K562 (cell line): ENCODE measurements around the gene ITPR1. TPM values are rescaled to one million over a fixed set of nuclear protein-coding genes. Genes with fewer than 3 reads are reported as not detected.

Source experiments
- CREB3 ChIP-seq: fragments of 450-650 bp; conservative IDR thresholded peaks from 2 replicates; pipeline ENCODE4 v1.6.1; 2016; ENCODE audit warnings: missing genetic modification characterization, low read depth, mild to moderate bottlenecking, missing compliant biosample characterization, moderate library complexity
- CUX1 ChIP-seq: fragments of 200-800 bp; sonication (Bioruptor generic); IDR thresholded peaks from 2 replicates; pipeline ENCODE4 v1.6.1; 2016; ENCODE audit warnings: missing genetic modification characterization, missing compliant biosample characterization
- HNRNPUL1 ChIP-seq: fragments of 200-400 bp; formaldehyde crosslinking; IDR thresholded peaks from 2 replicates; pipeline ENCODE4 v1.6.1; 2017; ENCODE audit warnings: low read length
- MEF2A ChIP-seq: IDR thresholded peaks from 2 replicates; pipeline ENCODE4 v1.6.1; 2011; ENCODE audit warnings: low read depth, mild to moderate bottlenecking, low read length, moderate library complexity; ENCODE audit not compliant: control insufficient read depth
- NFIC ChIP-seq: fragments of 450-650 bp; IDR thresholded peaks from 2 replicates; pipeline ENCODE4 v1.6.1; 2017; ENCODE audit warnings: mild to moderate bottlenecking, inconsistent platforms
- NFXL1 ChIP-seq: fragments of 450-650 bp; formaldehyde crosslinking; IDR thresholded peaks from 2 replicates; pipeline ENCODE4 v1.4.0; 2021; ENCODE audit warnings: mild to moderate bottlenecking
- NFYB ChIP-seq: IDR thresholded peaks from 2 replicates; pipeline ENCODE4 v1.6.1; 2011; ENCODE audit warnings: mild to moderate bottlenecking, moderate library complexity; ENCODE audit not compliant: insufficient read length; ENCODE audit errors: extremely low read depth
- PCBP2 ChIP-seq: fragments of 200-400 bp; formaldehyde crosslinking; IDR thresholded peaks from 2 replicates; pipeline ENCODE4 v1.6.1; 2018; ENCODE audit warnings: low read length, low read depth, mild to moderate bottlenecking, moderate library complexity; ENCODE audit not compliant: poor library complexity, severe bottlenecking
- PKNOX1 ChIP-seq: fragments of 450-650 bp; IDR thresholded peaks from 2 replicates; pipeline ENCODE4 v1.6.1; 2016
- TCF3 ChIP-seq: sonication (generic); formaldehyde crosslinking; IDR thresholded peaks from 2 replicates; pipeline ENCODE4 v1.4.0; 2020; ENCODE audit warnings: mild to moderate bottlenecking, missing genetic modification reagents
- TCF7L2 ChIP-seq: fragments of 150-350 bp; IDR thresholded peaks from 2 replicates; pipeline ENCODE4 v1.6.1; 2016; ENCODE audit warnings: low read depth, mild to moderate bottlenecking, low read length, moderate library complexity
- YBX1 ChIP-seq: fragments of 450-650 bp; IDR thresholded peaks from 2 replicates; pipeline ENCODE4 v1.7.1; 2016; ENCODE audit warnings: mild to moderate bottlenecking
- ZNF77 ChIP-seq: fragments of 250-450 bp; sonication (Bioruptor Pico); IDR thresholded peaks from 2 replicates; pipeline ENCODE4 v1.5.0; 2020
- ZZZ3 ChIP-seq: fragments of 450-650 bp; IDR thresholded peaks from 2 replicates; pipeline ENCODE4 v1.6.1; 2016; ENCODE audit warnings: antibody characterized with exemption, mild to moderate bottlenecking, moderate library complexity
- polyA plus RNA-seq, 8 experiments: library from polyadenylated mRNA; depleted of rRNA in 4 of 8; stranded (reverse) in 5 of 8; unstranded in 3 of 8; fragments of >200 nt; fragmentation: Nextera tagmentation in 2 of 8; fragmentation: Illumina TruSeq in 1 of 8; extraction: Ambion mirVana in 2 of 8; extraction: Trizol in 1 of 8; gene quantifications; 2 replicates each; pipeline versions ENCODE4 v1.2.1 to v1.2.3, GENCODE V29; 2011 to 2014; ENCODE audit warnings: inconsistent platforms in 1 of 8, missing spikeins in 1 of 8
- total RNA-seq, 7 experiments: library from RNA; depleted of rRNA in 6 of 7; stranded (reverse); fragments of >200 nt in 6 of 7; fragmentation: Illumina TruSeq in 2 of 7; extraction: Trizol in 2 of 7; gene quantifications; 2 replicates each; pipeline versions ENCODE4 v1.2.1 to v1.2.3, GENCODE V29; 2011 to 2021; ENCODE audit warnings: low replicate concordance in 1 of 7

Gene ITPR1
- total and polyA plus RNA-seq, 9 of the 15 experiments (the other 6 are each of a cell fraction or from before 2014, with no cell fraction given): 22.4 to 40.0 (median 27.4) TPM

GRCh38 chr3:4634894-4635293, 141.7 kb downstream of the ITPR1 start (continued):
- TF ChIP-seq PKNOX1: no peak
- TF ChIP-seq NFIC: no peak
- TF ChIP-seq MEF2A: no peak
- TF ChIP-seq TCF7L2: no peak
- no peak for TF ChIP-seq YBX1
- no peak for TF ChIP-seq CREB3 (tag)
- TF ChIP-seq ZZZ3: no peak
- no peak for TF ChIP-seq NFXL1 (CRISPR knock-in tag)
- TF ChIP-seq CUX1: no peak
- no peak for TF ChIP-seq PCBP2
- TF ChIP-seq HNRNPUL1: no peak
- TF ChIP-seq ZNF77 (CRISPR knock-in tag): no peak
- no peak for TF ChIP-seq NFYB
- peak; percentile 53 for TF ChIP-seq TCF3
- TF ChIP-seq, all 486 proteins: peak for 6
